ENCODE results near the gene HAPSTR1. TPM values are rescaled to one million over a fixed set of nuclear protein-coding genes. Genes with fewer than 3 reads are reported as not detected.

HAPSTR1 gene
- total and polyA plus RNA-seq, 2 experiments from 2014 or later: 21.4 to 69.0 TPM

GRCh38 chr16:9097266-9098219 is 6.1 kb downstream of the HAPSTR1 start:
- Histone ChIP-seq H3K4me3 (no peak overlapping the region), H3K9me2 (replicated peaks; ENCODE audit: insufficient read depth) (no peaks in the 10 kb centered on the region), H4K20me1 (ENCODE audit: insufficient read depth, poor library complexity, severe bottlenecking) (peaks cover 100% of the 10 kb centered on the region), H3K27ac (no peak overlapping the region), H2AFZ (no peak overlapping the region), H3K4me1 (ENCODE audit: insufficient read depth) (peaks cover 60% of the 10 kb centered on the region), H3K79me2 (peaks cover 100% of the 10 kb centered on the region), H3K36me3 (replicated peaks; ENCODE audit: insufficient read depth, low read depth) (no peaks in the 10 kb centered on the region), H3K9me3 (ENCODE audit: low read depth) (no peaks in the 10 kb centered on the region), H3K27me3 (no peaks in the 10 kb centered on the region), H3K4me2 (peak overlapping the region; percentile 52)
- TF ChIP-seq EZH2phosphoT487 (IDR thresholded peaks at IDR 0.05; ENCODE audit: low read depth, severe bottlenecking, unreplicated experiment) (no peak), EZH2 (IDR thresholded peaks at IDR 0.05; ENCODE audit: borderline replicate concordance) (no peak)
- TF ChIP-seq, protein P1, sequence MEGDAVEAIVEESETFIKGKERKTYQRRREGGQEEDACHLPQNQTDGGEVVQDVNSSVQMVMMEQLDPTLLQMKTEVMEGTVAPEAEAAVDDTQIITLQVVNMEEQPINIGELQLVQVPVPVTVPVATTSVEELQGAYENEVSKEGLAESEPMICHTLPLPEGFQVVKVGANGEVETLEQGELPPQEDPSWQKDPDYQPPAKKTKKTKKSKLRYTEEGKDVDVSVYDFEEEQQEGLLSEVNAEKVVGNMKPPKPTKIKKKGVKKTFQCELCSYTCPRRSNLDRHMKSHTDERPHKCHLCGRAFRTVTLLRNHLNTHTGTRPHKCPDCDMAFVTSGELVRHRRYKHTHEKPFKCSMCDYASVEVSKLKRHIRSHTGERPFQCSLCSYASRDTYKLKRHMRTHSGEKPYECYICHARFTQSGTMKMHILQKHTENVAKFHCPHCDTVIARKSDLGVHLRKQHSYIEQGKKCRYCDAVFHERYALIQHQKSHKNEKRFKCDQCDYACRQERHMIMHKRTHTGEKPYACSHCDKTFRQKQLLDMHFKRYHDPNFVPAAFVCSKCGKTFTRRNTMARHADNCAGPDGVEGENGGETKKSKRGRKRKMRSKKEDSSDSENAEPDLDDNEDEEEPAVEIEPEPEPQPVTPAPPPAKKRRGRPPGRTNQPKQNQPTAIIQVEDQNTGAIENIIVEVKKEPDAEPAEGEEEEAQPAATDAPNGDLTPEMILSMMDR (IDR thresholded peaks at IDR 0.05; ENCODE audit: poor library complexity): no peak
- no peak for DNase-seq (ENCODE audit: low spot score)
- 90% methylated on average over 10 of the region's 10 CpGs for WGBS (ENCODE audit: low lambda C conversion rate, missing lambda C conversion rate)

GRCh38 chr16:9098377-9099090 is 7.1 kb downstream of the HAPSTR1 start:
- Histone ChIP-seq H3K9me2 (replicated peaks; ENCODE audit: insufficient read depth) (no peaks in the 10 kb centered on the region), H3K4me3 (no peak overlapping the region), H3K79me2 (peaks cover 100% of the 10 kb centered on the region), H3K4me2 (peak overlapping the region; percentile 52), H3K4me1 (ENCODE audit: insufficient read depth) (peaks cover 62% of the 10 kb centered on the region), H3K36me3 (replicated peaks; ENCODE audit: insufficient read depth, low read depth) (peaks cover 7% of the 10 kb centered on the region), H3K9me3 (ENCODE audit: low read depth) (no peaks in the 10 kb centered on the region), H3K27ac (no peak overlapping the region), H4K20me1 (ENCODE audit: insufficient read depth, poor library complexity, severe bottlenecking) (peaks cover 100% of the 10 kb centered on the region), H2AFZ (no peak overlapping the region), H3K27me3 (no peaks in the 10 kb centered on the region)
- WGBS (ENCODE audit: low lambda C conversion rate, missing lambda C conversion rate): 87% methylated on average over 4 of the region's 4 CpGs
- TF ChIP-seq EZH2 (IDR thresholded peaks at IDR 0.05; ENCODE audit: borderline replicate concordance) (no peak), EZH2phosphoT487 (IDR thresholded peaks at IDR 0.05; ENCODE audit: low read depth, severe bottlenecking, unreplicated experiment) (no peak)
- TF ChIP-seq, protein P1 (IDR thresholded peaks at IDR 0.05; ENCODE audit: poor library complexity): no peak
- no peak for DNase-seq (ENCODE audit: low spot score)

DNA sequence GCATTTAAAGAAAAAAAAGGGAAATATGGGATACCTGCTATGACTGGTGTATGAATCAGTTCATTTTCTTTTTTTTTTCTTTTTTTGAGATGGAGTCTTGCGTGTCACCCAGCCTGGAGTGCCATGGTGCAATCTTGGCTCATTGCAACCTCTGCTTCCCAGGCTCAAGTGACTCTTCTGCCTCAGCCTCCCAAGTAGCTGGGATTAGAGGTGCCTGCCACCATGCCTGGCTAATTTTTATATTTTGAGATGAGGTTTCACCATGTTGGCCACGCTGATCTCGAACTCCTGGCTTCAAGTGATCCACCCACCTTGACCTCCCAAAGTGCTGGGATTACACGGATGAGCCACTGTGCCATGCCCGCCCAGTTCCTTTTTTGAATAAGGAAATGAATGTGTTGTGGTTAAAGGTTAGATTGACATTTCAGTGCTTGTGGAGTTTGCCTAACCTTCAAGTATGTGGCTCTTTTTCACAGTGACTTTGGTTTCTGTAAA is 7.7 kb downstream of the HAPSTR1 start:
- H4K20me1 ChIP-seq (ENCODE audit: insufficient read depth, poor library complexity, severe bottlenecking): peaks cover 100% of the 10 kb centered on the region
- H3K4me3 ChIP-seq: no peak overlapping the region
- H2AFZ ChIP-seq: no peak overlapping the region
- DNase-seq (ENCODE audit: low spot score): no peak
- peak overlapping the region; percentile 52 for H3K4me2 ChIP-seq
- TF ChIP-seq EZH2 (IDR thresholded peaks at IDR 0.05; ENCODE audit: borderline replicate concordance) (no peak), EZH2phosphoT487 (IDR thresholded peaks at IDR 0.05; ENCODE audit: low read depth, severe bottlenecking, unreplicated experiment) (no peak)
- TF ChIP-seq, protein P1 (IDR thresholded peaks at IDR 0.05; ENCODE audit: poor library complexity): no peak
- H3K4me1 ChIP-seq (ENCODE audit: insufficient read depth): peaks cover 56% of the 10 kb centered on the region
- no peaks in the 10 kb centered on the region for H3K9me3 ChIP-seq (ENCODE audit: low read depth)
- H3K9me2 ChIP-seq (replicated peaks; ENCODE audit: insufficient read depth): no peaks in the 10 kb centered on the region
- peak overlapping the region; percentile 38 for H3K27ac ChIP-seq
- no peaks in the 10 kb centered on the region for H3K27me3 ChIP-seq
- H3K79me2 ChIP-seq: peaks cover 100% of the 10 kb centered on the region
- WGBS (ENCODE audit: low lambda C conversion rate, missing lambda C conversion rate): 86% methylated on average over 5 of the region's 5 CpGs
- H3K36me3 ChIP-seq (replicated peaks; ENCODE audit: insufficient read depth, low read depth): peaks cover 8% of the 10 kb centered on the region
